NCI-H2196 treated with DMSO at 0.1 percent for 48 hours (cell line): ENCODE data around the gene PRR35.
A peak's percentile ranks its signal among the peaks of the same experiment; 100 is the strongest.

Source experiments
- DNase-seq: peaks from one replicate; lab custom pipeline; 2025; ENCODE audit not compliant: unreplicated experiment; lab: John Stamatoyannopoulos, UW

Gene PRR35

GRCh38 chr16:546909-547770 lies 13.1 kb upstream of the PRR35 start:
- peak; percentile 22 for DNase-seq

GRCh38 chr16:548586-548985 lies 11.6 kb upstream of the PRR35 start:
- DNase-seq = no peak

- DNase-seq = no peak
Measured at GRCh38 chr16:549544-550263, 10.5 kb upstream of the PRR35 start.

GRCh38 chr16:551210-551609 lies 9.0 kb upstream of the PRR35 start:
- DNase-seq = no peak

- no peak for DNase-seq
Measured at GRCh38 chr16:552171-552570, 8.0 kb upstream of the PRR35 start.

- no peak for DNase-seq
Measured at GRCh38 chr16:553601-554296, 6.4 kb upstream of the PRR35 start.

- no peak for DNase-seq
Measured at GRCh38 chr16:554297-554621, 5.9 kb upstream of the PRR35 start.

GRCh38 chr16:554640-555365 lies 5.4 kb upstream of the PRR35 start:
- no peak for DNase-seq

- DNase-seq = no peak
Measured at GRCh38 chr16:555528-556473, 4.4 kb upstream of the PRR35 start.

GRCh38 chr16:556474-557173 lies 3.6 kb upstream of the PRR35 start:
- no peak for DNase-seq

GRCh38 chr16:557463-558297 lies 2.5 kb upstream of the PRR35 start:
- no peak for DNase-seq

- no peak for DNase-seq
Measured at GRCh38 chr16:558298-559020, 1.7 kb upstream of the PRR35 start.

GRCh38 chr16:559021-559380 lies 1.2 kb upstream of the PRR35 start:
- DNase-seq = no peak

GRCh38 chr16:559411-560203 lies 587 bp upstream of the PRR35 start:
- DNase-seq = no peak

GRCh38 chr16:560701-561412 lies 663 bp downstream of the PRR35 start:
- DNase-seq = no peak

GRCh38 chr16:561413-561794 lies 1.2 kb downstream of the PRR35 start:
- no peak for DNase-seq
